HCT116 (cell line): ENCODE results near the gene PPM1D. TPM values are rescaled to one million over a fixed set of nuclear protein-coding genes. Genes with fewer than 3 reads are reported as not detected.

Experiments
- total RNA-seq: library from RNA; stranded (reverse); gene quantifications from one replicate; pipeline ENCODE4 v1.2.1, GENCODE V29; 2021; ENCODE audit not compliant: unreplicated experiment

PPM1D gene
- total RNA-seq, 1 experiment from 2014 or later: 29.1 TPM

Other genes starting within 250 kb of the PPM1D start
- gene USP32, start 208.1 kb upstream of the PPM1D start, total RNA-seq: 67.0 TPM
- gene CHCT1, start 177.7 kb upstream of the PPM1D start, total RNA-seq: not detected
- 35.8 TPM for gene APPBP2, start 74.0 kb upstream of the PPM1D start, total RNA-seq
- 26.3 TPM for gene BCAS3, start 77.7 kb downstream of the PPM1D start, total RNA-seq